Mucosa of descending colon (tissue), 3 donors: ENCODE results near the gene MTF1. TPM values are rescaled to one million over a fixed set of nuclear protein-coding genes. Genes with fewer than 3 reads are reported as not detected.
A peak's percentile ranks its signal among the peaks of the same experiment; 100 is the strongest.

ENCODE experiments used
- ATAC-seq: fragments of 200-7000 bp; cut with Tn5 transposase; one replicate; pipeline ENCODE4 v1.9.1; 2020; ENCODE audit warnings: mild to moderate bottlenecking, moderate library complexity
- DNase-seq, 3 donors: peaks; one replicate each; pipeline ENCODE4 v3.0.0-alpha.2; 2020
- H3K36me3 ChIP-seq: fragments of 200-600 bp; one replicate; pipeline ENCODE4 v1.8.0; 2021; ENCODE audit warnings: low read depth, mild to moderate bottlenecking
- H3K4me1 ChIP-seq: fragments of 200-600 bp; one replicate; pipeline ENCODE4 v1.8.0; 2021; ENCODE audit warnings: low read depth, mild to moderate bottlenecking
- H3K4me3 ChIP-seq: fragments of 200-600 bp; one replicate; pipeline ENCODE4 v1.8.0; 2021; ENCODE audit warnings: mild to moderate bottlenecking
- H3K9me3 ChIP-seq: fragments of 200-600 bp; one replicate; pipeline ENCODE4 v1.8.0; 2021; ENCODE audit warnings: mild to moderate bottlenecking
- CTCF ChIP-seq: fragments of 200-600 bp; IDR thresholded peaks from one replicate; pipeline ENCODE4 v1.8.0; 2022; ENCODE audit warnings: antibody characterized with exemption, mild to moderate bottlenecking
- intact Hi-C, 2 donors: fragments of 100-400 bp; cut with DNase I in 1 of 2; cut with micrococcal nuclease in 1 of 2; formaldehyde crosslinking; loops; one replicate each; pipeline versions ENCODE4 v1.11.0 to v1.11.1; 2022; cut with DNase I, micrococcal nuclease
- total RNA-seq, 3 donors: library from RNA; stranded (reverse); fragmentation: NEBNext Ultra II Directional in 2 of 3; extraction: Animal tissue kit (Norgen Biotek cat#: 25700) in 2 of 3; gene quantifications; one replicate each; pipeline versions ENCODE4 v1.2.1 to v1.2.4, GENCODE V29; 2021 to 2023
- donor health status: DM: no; HTN: no; CAD: no; lungs with moderate emphysema.
- donor health status: DM: no; HTN: no; CAD: no.
- donor health status: DM: no; HTN: yes; CAD: no.

Gene MTF1
- total RNA-seq, 3 donors from 2014 or later, result 30.6 to 42.8 (median 35.2) TPM

GRCh38 chr1:37851782-37852210, 7.6 kb downstream of the MTF1 start:
- DNase-seq (no peak), ATAC-seq (no peak)
- H3K9me3 ChIP-seq, result no peaks in the 10 kb centered on the region
- no peak overlapping the region for H3K4me3 ChIP-seq
- intact Hi-C loops, result no loop called here
- H3K4me1 ChIP-seq, result peaks cover 19% of the 10 kb centered on the region
- TF ChIP-seq CTCF, result no peak
- no peaks in the 10 kb centered on the region for H3K36me3 ChIP-seq

GRCh38 chr1:37851262-37851661, 8.1 kb downstream of the MTF1 start:
- no peak for ATAC-seq
- Histone ChIP-seq H3K4me3 (no peak overlapping the region), H3K36me3 (no peaks in the 10 kb centered on the region), H3K9me3 (no peaks in the 10 kb centered on the region), H3K4me1 (peaks cover 13% of the 10 kb centered on the region)
- intact Hi-C loops, result no loop called here
- TF ChIP-seq CTCF, result no peak
- DNase-seq, result no peak

GRCh38 chr1:37850352-37850955, 8.9 kb downstream of the MTF1 start:
- intact Hi-C loops, result no loop called here
- peaks cover 10% of the 10 kb centered on the region for H3K4me1 ChIP-seq
- TF ChIP-seq CTCF, result no peak
- no peaks in the 10 kb centered on the region for H3K9me3 ChIP-seq
- no peaks in the 10 kb centered on the region for H3K36me3 ChIP-seq
- ATAC-seq (no peak), DNase-seq (no peak)
- H3K4me3 ChIP-seq, result no peak overlapping the region

- no peaks in the 10 kb centered on the region for H3K9me3 ChIP-seq
- ATAC-seq (no peak), DNase-seq (no peak)
- H3K4me1 ChIP-seq, result peaks cover 11% of the 10 kb centered on the region
- intact Hi-C loops, result no loop called here
- no peak for TF ChIP-seq CTCF
- H3K4me3 ChIP-seq, result no peak overlapping the region
- H3K36me3 ChIP-seq, result no peaks in the 10 kb centered on the region
These were observed 9.9 kb downstream of the MTF1 start for GRCh38 chr1:37849480-37849879.

GRCh38 chr1:37846647-37847339, 12.6 kb downstream of the MTF1 start:
- peak in 1 of 3 donors; percentile 42 for DNase-seq
- H3K36me3 ChIP-seq, result no peaks in the 10 kb centered on the region
- H3K4me1 ChIP-seq, result peaks cover 11% of the 10 kb centered on the region
- no peak for TF ChIP-seq CTCF
- H3K9me3 ChIP-seq, result no peaks in the 10 kb centered on the region
- ATAC-seq, result peak; percentile 96
- intact Hi-C loops, result no loop called here
- H3K4me3 ChIP-seq, result no peak overlapping the region
